ENCODE results near the gene TFEB.
A peak's percentile ranks its signal among the peaks of the same experiment; 100 is the strongest.

The TFEB gene

GRCh38 chr6:41682056-41682477 is 53.3 kb downstream of the TFEB start (continued):
- TF ChIP-seq PRDM10 (tag by site-specific recombination; IDR thresholded peaks at IDR 0.05) (peak; percentile 87), GLI4 (tag by site-specific recombination; IDR thresholded peaks at IDR 0.05) (no peak)

GRCh38 chr6:41680182-41680965 is 55.0 kb downstream of the TFEB start:
- POLR2A ChIA-PET = interaction anchor here (0.7 to 2.9 kb wide), 4 partner anchors 78 to 1531 kb away, joined by 3 to 29 read pairs (median 5); no protein-coding TSS in a partner anchor
- no peak for TF ChIP-seq ZNF404 (tag by site-specific recombination; IDR thresholded peaks at IDR 0.05)
- TF ChIP-seq ZBTB17 (tag by site-specific recombination; IDR thresholded peaks at IDR 0.05) = no peak
- Histone ChIP-seq H3K9me3 (ENCODE audit: control insufficient read depth, insufficient read depth, low read depth, low read length) (no peaks in the 10 kb centered on the region), H3K4me3 (ENCODE audit: low read depth, low read length) (no peak overlapping the region), H3K36me3 (ENCODE audit: control insufficient read depth in 2 of 2, insufficient read depth in 1 of 2, low read length in 2 of 2) (no peaks in the 10 kb centered on the region), H3K4me1 (ENCODE audit: control insufficient read depth, insufficient read depth, low read length) (no peaks in the 10 kb centered on the region), H3K27ac (ENCODE audit: extremely low read depth, low read depth, low read length) (no peak overlapping the region)
- CTCF ChIA-PET = interaction anchor here (0.6 to 4.8 kb wide), 10 partner anchors 15 to 402 kb away, joined by 3 to 118 read pairs (median 6); no protein-coding TSS in a partner anchor

GRCh38 chr6:41679696-41680095 is 55.7 kb downstream of the TFEB start:
- POLR2A ChIA-PET = interaction anchor here (2.9 kb wide), 1 partner anchor 77 kb away, joined by 29 read pairs; no protein-coding TSS in a partner anchor
- TF ChIP-seq KLF8 (tag by site-specific recombination; IDR thresholded peaks at IDR 0.05) (no peak), AEBP2 (tag by site-specific recombination; IDR thresholded peaks at IDR 0.05; ENCODE audit: borderline replicate concordance) (no peak)

GRCh38 chr6:41678511-41679084 is 56.8 kb downstream of the TFEB start:
- Histone ChIP-seq H3K4me3 (ENCODE audit: low read depth, low read length) (no peak overlapping the region), H3K36me3 (ENCODE audit: control insufficient read depth in 2 of 2, insufficient read depth in 1 of 2, low read length in 2 of 2) (no peaks in the 10 kb centered on the region), H3K27ac (ENCODE audit: extremely low read depth, low read depth, low read length) (no peak overlapping the region), H3K4me1 (ENCODE audit: control insufficient read depth, insufficient read depth, low read length) (no peaks in the 10 kb centered on the region), H3K9me3 (ENCODE audit: control insufficient read depth, insufficient read depth, low read depth, low read length) (no peaks in the 10 kb centered on the region)
- TF ChIP-seq ZNF692 (tag by site-specific recombination; IDR thresholded peaks at IDR 0.05) (no peak), ZNF449 (tag by site-specific recombination; IDR thresholded peaks at IDR 0.05) (no peak), ZFHX2 (tag by site-specific recombination; conservative IDR thresholded peaks at IDR 0.05) (peak; percentile 67; the same call in 1 of the 2 replicates), EGR2 (tag by site-specific recombination; IDR thresholded peaks at IDR 0.05; ENCODE audit: low read depth) (peak; percentile 82), ZNF488 (tag by site-specific recombination; IDR thresholded peaks at IDR 0.05) (no peak)
- CTCF ChIA-PET = interaction anchor here (0.6 to 4.8 kb wide), 7 partner anchors 10 to 759 kb away, joined by 3 to 118 read pairs (median 4); no protein-coding TSS in a partner anchor
- POLR2A ChIA-PET = no interaction called here

More at GRCh38 chr6:41679696-41680095, 55.7 kb downstream of the TFEB start:
- Histone ChIP-seq H3K9me3 (ENCODE audit: control insufficient read depth, insufficient read depth, low read depth, low read length) (no peaks in the 10 kb centered on the region), H3K4me3 (ENCODE audit: low read depth, low read length) (no peak overlapping the region), H3K4me1 (ENCODE audit: control insufficient read depth, insufficient read depth, low read length) (no peaks in the 10 kb centered on the region), H3K27ac (ENCODE audit: extremely low read depth, low read depth, low read length) (no peak overlapping the region), H3K36me3 (ENCODE audit: control insufficient read depth in 2 of 2, insufficient read depth in 1 of 2, low read length in 2 of 2) (no peaks in the 10 kb centered on the region)
- CTCF ChIA-PET = interaction anchor here (0.7 to 4.8 kb wide), 8 partner anchors 9 to 401 kb away, joined by 3 to 118 read pairs (median 4); no protein-coding TSS in a partner anchor
